ENCODE results near the gene MYO1A.
"Not testable (repeated sequence)": the region's sequence is repeated elsewhere in the genome, so short reads cannot be mapped to it uniquely, and the experiment has no call there.

Gene MYO1A

DNA sequence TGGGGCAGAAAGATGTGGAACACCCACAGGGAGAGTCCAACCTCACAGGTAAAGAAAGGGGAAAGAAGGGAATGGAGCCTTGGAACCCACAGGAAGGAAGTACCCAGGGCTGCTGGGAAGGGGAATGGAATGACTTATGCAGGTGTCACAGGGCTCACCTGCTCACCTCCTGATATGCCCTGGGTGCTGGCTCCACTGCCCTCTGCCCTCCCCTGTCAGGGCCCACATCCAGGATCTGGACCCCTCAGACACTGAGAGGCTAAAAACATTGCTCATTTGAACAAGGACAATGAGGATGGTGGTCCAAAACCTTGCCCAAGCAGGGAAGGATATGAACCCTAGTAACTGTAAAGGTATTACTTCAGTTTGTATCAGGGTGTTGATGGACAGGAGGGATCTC lies 62.9 kb downstream of the MYO1A start:
- TF ChIP-seq CTCF (IDR thresholded peaks at IDR 0.05) = no peak
- TF ChIP-seq ZFX (IDR thresholded peaks at IDR 0.05; ENCODE audit: borderline replicate concordance) = no peak
- H3K27ac ChIP-seq = no peak overlapping the region

DNA sequence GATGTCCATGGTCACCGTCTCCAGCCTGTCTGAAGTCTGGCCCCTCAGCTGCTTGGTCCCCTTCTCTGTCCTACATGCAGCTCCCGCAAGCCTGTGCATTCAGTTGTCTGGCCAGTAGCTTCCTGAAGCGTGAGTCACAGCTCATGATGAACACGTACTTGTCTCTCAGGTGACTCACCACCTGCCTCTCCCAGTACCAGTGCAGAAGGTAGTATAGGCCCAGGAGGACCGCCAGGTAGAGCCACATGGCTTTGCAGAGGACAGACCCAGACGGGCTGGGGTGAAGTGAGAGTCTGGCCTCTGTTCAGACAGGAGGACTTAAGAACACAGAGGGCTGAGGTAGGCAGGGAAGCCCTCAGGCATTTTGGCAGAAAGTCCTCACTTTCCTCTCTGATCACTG lies 64.2 kb downstream of the MYO1A start:
- not testable (repeated sequence) for H3K27ac ChIP-seq

GRCh38 chr12:56983386-56983785 lies 66.5 kb downstream of the MYO1A start:
- TF ChIP-seq CTCF (IDR thresholded peaks at IDR 0.05) (no peak), ZFX (IDR thresholded peaks at IDR 0.05; ENCODE audit: borderline replicate concordance) (no peak)
- H3K27ac ChIP-seq = no peak overlapping the region

- not testable (repeated sequence) for H3K27ac ChIP-seq
Observed at GRCh38 chr12:56982578-56983236, 67.2 kb downstream of the MYO1A start.

- no peak overlapping the region for H3K27ac ChIP-seq
- no peak for TF ChIP-seq CTCF (IDR thresholded peaks at IDR 0.05)
- no peak for TF ChIP-seq ZFX (IDR thresholded peaks at IDR 0.05; ENCODE audit: borderline replicate concordance)
Observed at GRCh38 chr12:56980941-56981530, 68.9 kb downstream of the MYO1A start.

DNA sequence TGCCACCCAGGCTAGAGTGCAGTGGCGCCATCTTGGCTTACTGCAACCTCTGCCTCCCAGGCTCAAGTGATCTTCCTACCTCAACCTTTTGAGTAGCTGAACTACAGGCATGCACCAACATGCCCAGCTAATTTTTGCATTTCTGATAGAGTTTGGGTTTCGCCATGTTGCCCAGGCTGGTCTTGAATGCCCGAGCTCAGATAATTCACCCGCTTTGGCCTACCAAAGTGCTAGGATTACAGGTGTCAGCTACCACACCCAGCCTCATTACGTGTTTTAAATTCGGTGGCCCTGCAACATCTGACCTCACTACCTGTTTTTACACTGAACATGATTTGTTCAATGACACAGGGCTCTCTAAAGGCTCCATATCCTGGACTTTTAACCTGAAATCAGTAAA lies 69.7 kb downstream of the MYO1A start:
- H3K27ac ChIP-seq = no peak overlapping the region
- TF ChIP-seq CTCF (IDR thresholded peaks at IDR 0.05) (no peak), ZFX (IDR thresholded peaks at IDR 0.05; ENCODE audit: borderline replicate concordance) (no peak)

DNA sequence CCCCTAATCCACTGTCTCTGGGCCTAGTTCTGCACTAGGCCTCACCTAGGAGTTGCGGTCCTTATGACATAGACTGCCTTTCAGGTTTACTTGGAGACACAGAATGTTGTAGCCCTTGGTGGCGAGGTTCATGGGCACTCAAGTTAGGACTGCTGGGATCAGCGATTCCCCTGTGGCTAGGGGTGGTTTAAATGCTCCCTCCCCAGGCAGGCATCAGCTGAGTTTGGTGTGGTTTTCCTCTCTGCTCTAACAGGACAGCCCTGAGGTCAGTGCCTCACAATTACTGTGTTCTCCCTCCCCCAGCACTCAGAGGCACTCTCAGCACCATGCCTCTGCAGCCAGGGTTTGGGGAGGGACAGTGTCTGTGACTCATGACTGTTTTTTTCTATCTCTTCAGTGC lies 70.3 kb downstream of the MYO1A start:
- no peak overlapping the region for H3K27ac ChIP-seq

More for the DNA sequence above, 70.3 kb downstream of the MYO1A start:
- TF ChIP-seq CTCF (IDR thresholded peaks at IDR 0.05) (no peak), ZFX (IDR thresholded peaks at IDR 0.05; ENCODE audit: borderline replicate concordance) (no peak)

Measured in 22Rv1 (cell line).